HepG2 (cell line): ENCODE measurements around the gene CGGBP1. TPM values are rescaled to one million over a fixed set of nuclear protein-coding genes. Genes with fewer than 3 reads are reported as not detected.

ENCODE experiments used
- ATAC-seq: fragments of 200-7000 bp; cut with Tn5 transposase; 3 replicates; pipeline ENCODE4 v1.9.1; 2020; ENCODE audit warnings: mild to moderate bottlenecking, moderate library complexity
- BruUV-seq: library from RNA; stranded (reverse); fragments of 400-500 nt; replicated peaks from 2 replicates; lab custom pipeline; 2021; lab: Mats Ljungman, UMichigan
- CTCF ChIA-PET: fragments of 300-600 bp; formaldehyde crosslinking; extraction: SDS; loops from one replicate; lab custom pipeline; 2021; ENCODE audit warnings: low total read pairs, inconsistent platforms, low intra/inter-chr PET ratio; lab: Yijun Ruan, JAX
- POLR2A ChIA-PET: fragments of 350-600 bp; sonication (Branson Sonifier 250); formaldehyde crosslinking; loops from one replicate; lab custom pipeline; 2020; ENCODE audit warnings: antibody characterized with exemption, inconsistent platforms; lab: Yijun Ruan, JAX
- DNase-seq: peaks from one replicate; pipeline ENCODE4 v3.0.0-alpha.2; 2015; ENCODE audit warnings: low spot score
- FAIRE-seq: peaks from 3 replicates; lab custom pipeline; 2011; peaks lifted over from hg19 to GRCh38; lab: Jason Lieb, UNC
- H2AFZ ChIP-seq: one replicate; pipeline ENCODE4 v1.6.1; 2011; ENCODE audit warnings: low read length, inconsistent platforms
- H3K27ac ChIP-seq: fragments of 300-600 bp; 3 replicates; pipeline ENCODE4 v1.8.0; 2011; ENCODE audit warnings: mixed run types, mild to moderate bottlenecking, mixed read lengths, low read length, inconsistent platforms; ENCODE audit not compliant: insufficient read depth; ENCODE audit errors: extremely low read length
- H3K27me3 ChIP-seq, 2 experiments: fragments of 200-600 bp in 1 of 2; 2 replicates in 1 of 2; 3 replicates in 1 of 2; pipeline versions ENCODE4 v1.6.0 to v1.8.0; 2011; ENCODE audit warnings: low read length in 2 of 2, mild to moderate bottlenecking in 2 of 2, moderate library complexity in 2 of 2, inconsistent platforms in 1 of 2; ENCODE audit not compliant: insufficient read depth in 2 of 2, control insufficient read depth in 1 of 2
- H3K36me3 ChIP-seq, 2 experiments: fragments of 200-600 bp in 1 of 2; replicated peaks in 1 of 2; 2 replicates in 1 of 2; 3 replicates in 1 of 2; pipeline versions ENCODE4 v1.5.1 to v1.8.0; 2011; ENCODE audit warnings: low read length in 2 of 2, inconsistent platforms in 1 of 2; ENCODE audit not compliant: insufficient read depth in 2 of 2, control insufficient read depth in 1 of 2
- H3K4me1 ChIP-seq: 2 replicates; pipeline ENCODE4 v1.5.1; 2012; ENCODE audit warnings: low read length, inconsistent platforms; ENCODE audit not compliant: insufficient read depth
- H3K4me2 ChIP-seq: 2 replicates; pipeline ENCODE4 v1.6.0; 2011; ENCODE audit warnings: low read depth, low read length, inconsistent platforms
- H3K4me3 ChIP-seq, 3 experiments: fragments of 200-600 bp in 1 of 3; sonication (generic), shearing (Covaris generic) in 1 of 3; replicated peaks in 1 of 3; 2 replicates each; pipeline ENCODE4 v1.5.1; 2011 to 2016; ENCODE audit warnings: low read length in 3 of 3, inconsistent platforms in 2 of 3, low read depth in 2 of 3, mild to moderate bottlenecking in 2 of 3, control low read depth in 1 of 3, mixed read lengths in 1 of 3; ENCODE audit not compliant: insufficient read depth in 1 of 3
- H3K79me2 ChIP-seq: one replicate; pipeline ENCODE4 v1.6.1; 2011; ENCODE audit warnings: low read length, inconsistent platforms; ENCODE audit not compliant: insufficient read depth
- H3K9ac ChIP-seq: 2 replicates; pipeline ENCODE4 v1.6.0; 2011; ENCODE audit warnings: mild to moderate bottlenecking, low read depth, low read length, inconsistent platforms; ENCODE audit not compliant: insufficient read depth
- H3K9me3 ChIP-seq: 2 replicates; pipeline ENCODE4 v1.5.1; 2012; ENCODE audit warnings: mild to moderate bottlenecking, low read length
- H4K20me1 ChIP-seq: 2 replicates; pipeline ENCODE4 v1.6.0; 2011; ENCODE audit warnings: inconsistent platforms, mild to moderate bottlenecking, low read length, moderate library complexity; ENCODE audit not compliant: insufficient read depth
- ATF7 ChIP-seq, 2 experiments: fragments of 450-650 bp in 1 of 2; sonication (generic) in 1 of 2; formaldehyde crosslinking in 1 of 2; IDR thresholded peaks; 2 replicates each; pipeline versions ENCODE4 v1.4.0 to v1.6.1; 2016 to 2020; ENCODE audit warnings: antibody characterized with exemption in 1 of 2, mild to moderate bottlenecking in 1 of 2, missing genetic modification reagents in 1 of 2
- CEBPB ChIP-seq: IDR thresholded peaks from 2 replicates; pipeline ENCODE4 v1.6.1; 2011; ENCODE audit warnings: low read depth, low read length, improper control_type of control experiment, borderline replicate concordance
- CEBPG ChIP-seq: IDR thresholded peaks from 2 replicates; pipeline ENCODE4 v1.6.1; 2016
- CTCF ChIP-seq: sonication (generic); formaldehyde crosslinking; IDR thresholded peaks from 2 replicates; pipeline ENCODE4 v1.5.0; 2020; ENCODE audit warnings: mild to moderate bottlenecking, missing genetic modification reagents, moderate library complexity
- ELF3 ChIP-seq: IDR thresholded peaks from 2 replicates; pipeline ENCODE4 v1.6.1; 2016; ENCODE audit warnings: missing genetic modification reagents, missing compliant biosample characterization
- FOXA3 ChIP-seq: IDR thresholded peaks from 2 replicates; pipeline ENCODE4 v1.6.1; 2016; ENCODE audit warnings: missing genetic modification reagents, missing compliant biosample characterization
- GATAD2A ChIP-seq: IDR thresholded peaks from 2 replicates; pipeline ENCODE4 v1.6.1; 2016
- KLF16 ChIP-seq, 2 experiments: sonication (generic) in 1 of 2; formaldehyde crosslinking in 1 of 2; IDR thresholded peaks; 2 replicates each; pipeline versions ENCODE4 v1.6.1 to v1.8.0; 2016 to 2023; ENCODE audit warnings: missing genetic modification reagents in 2 of 2, missing compliant biosample characterization in 1 of 2
- MIXL1 ChIP-seq: IDR thresholded peaks from 2 replicates; pipeline ENCODE4 v1.6.1; 2016
- MLLT10 ChIP-seq: sonication (generic); formaldehyde crosslinking; IDR thresholded peaks from 2 replicates; pipeline ENCODE4 v1.4.0; 2020; ENCODE audit warnings: missing genetic modification reagents
- RAD21 ChIP-seq: fragments of 450-650 bp; formaldehyde crosslinking; IDR thresholded peaks from 2 replicates; pipeline ENCODE4 v1.5.0; 2020; ENCODE audit warnings: mild to moderate bottlenecking
- RXRA ChIP-seq: sonication (generic); formaldehyde crosslinking; IDR thresholded peaks from 2 replicates; pipeline ENCODE4 v1.5.1; 2020; ENCODE audit warnings: missing genetic modification reagents
- SMC3 ChIP-seq: IDR thresholded peaks from 2 replicates; pipeline ENCODE4 v1.6.1; 2011; ENCODE audit warnings: low read length, improper control_type of control experiment
- STAG1 ChIP-seq: sonication (generic); formaldehyde crosslinking; IDR thresholded peaks from 2 replicates; pipeline ENCODE4 v1.4.0; 2020; ENCODE audit warnings: missing genetic modification reagents
- ZNF253 ChIP-seq: sonication (generic); formaldehyde crosslinking; IDR thresholded peaks from 2 replicates; pipeline ENCODE4 v1.8.0; 2022; ENCODE audit warnings: mild to moderate bottlenecking, missing genetic modification reagents, borderline replicate concordance
- ZNF597 ChIP-seq: sonication (generic); formaldehyde crosslinking; IDR thresholded peaks from 2 replicates; pipeline ENCODE4 v1.5.0; 2020; ENCODE audit warnings: missing genetic modification reagents
- WGBS: methylation state at CpG from one replicate; pipeline ENCODE4 v1.1.6; 2017; ENCODE audit warnings: low lambda C conversion rate; 5-methylcytosine and 5-hydroxymethylcytosine counted together
- in situ Hi-C: cut with HindIII; loops from 2 replicates; pipeline ENCODE4 v1.10.0; 2017; ENCODE audit warnings: low pct_unique_long_range_greater_than_20kb; ENCODE audit not compliant: extremely low pct_ligation_motif_present
- intact Hi-C: fragments of 100-400 bp; cut with micrococcal nuclease; formaldehyde crosslinking; loops from one replicate; pipeline ENCODE4 v1.10.0; 2022; ENCODE audit not compliant: unreplicated experiment
- polyA plus RNA-seq, 8 experiments: library from polyadenylated mRNA; depleted of rRNA in 3 of 8; stranded (reverse) in 7 of 8; unstranded in 1 of 8; fragments of >200 nt; fragmentation: Illumina TruSeq in 4 of 8; extraction: Trizol in 4 of 8; gene quantifications; 2 replicates each; pipeline versions ENCODE4 v1.2.1 to v1.2.3, GENCODE V29; 2011 to 2016; ENCODE audit warnings: low read depth in 4 of 8, missing spikeins in 1 of 8, mixed read lengths in 1 of 8; ENCODE audit not compliant: insufficient read depth in 1 of 8
- total RNA-seq, 5 experiments: library from RNA; depleted of rRNA; stranded (reverse); fragments of >200 nt; fragmentation: Illumina TruSeq; extraction: Trizol; gene quantifications; 2 replicates each; pipeline ENCODE4 v1.2.3, GENCODE V29; 2016; ENCODE audit warnings: low read depth in 1 of 5

Gene CGGBP1
- total and polyA plus RNA-seq, 2 of the 13 experiments (the other 11 are each of a cell fraction or from before 2014, with no cell fraction given), result 38.9 to 47.0 TPM

GRCh38 chr3:88003115-88003755 lies 55.6 kb downstream of the CGGBP1 start:
- in situ Hi-C loops, result loop anchor here (10.0 to 25.0 kb wide), 2 partner anchors 238 to 691 kb away; no protein-coding TSS in a partner anchor
- CTCF ChIA-PET, result interaction anchor here (0.7 to 2.2 kb wide), 4 partner anchors 111 to 704 kb away, joined by 3 to 14 read pairs (median 6); no protein-coding TSS in a partner anchor

More at GRCh38 chr3:88003115-88003755, 55.6 kb downstream of the CGGBP1 start:
- H3K79me2 ChIP-seq, result no peaks in the 10 kb centered on the region
- H2AFZ ChIP-seq, result no peak overlapping the region
- FAIRE-seq (peak; percentile 60), ATAC-seq (peak; percentile 52; the same call in 2 of the 3 replicates), DNase-seq (peak; percentile 32)
- H3K9ac ChIP-seq, result no peak overlapping the region
- no peak overlapping the region for H3K4me3 ChIP-seq
- 0 out of 2 replicates have a peak, but pooled peaks have one; percentile 3 for TF ChIP-seq ATF7 (IDR thresholded peaks at IDR 0.05)
- TF ChIP-seq ATF7 (CRISPR knock-in tag; IDR thresholded peaks at IDR 0.05), result no peak
- peak; percentile 73 for TF ChIP-seq STAG1
- peak; percentile 77 for TF ChIP-seq CEBPG
- 0 out of 2 replicates have a peak, but pooled peaks have one; percentile 22 for TF ChIP-seq GATAD2A
- 0 out of 2 replicates have a peak, but pooled peaks have one; percentile 32 for TF ChIP-seq RAD21 (CRISPR knock-in tag)
- TF ChIP-seq ZNF253 (CRISPR knock-in tag), result no peak
- peak; percentile 89 for TF ChIP-seq CEBPB
- TF ChIP-seq CTCF (CRISPR knock-in tag), result peak; percentile 70
- no peak for TF ChIP-seq RXRA (CRISPR knock-in tag)
- no peak for TF ChIP-seq MLLT10 (CRISPR knock-in tag)
- 0 out of 4 replicates have a peak, but pooled peaks of 1 of the 2 experiments have one; percentile 35 for TF ChIP-seq KLF16 (CRISPR knock-in tag; IDR thresholded peaks at IDR 0.05)
- peak; percentile 65 for TF ChIP-seq SMC3
- TF ChIP-seq ZNF597 (CRISPR knock-in tag), result no peak
- peak; percentile 75; the same call in 1 of the 2 replicates for TF ChIP-seq ELF3 (CRISPR knock-in tag)
- TF ChIP-seq MIXL1 (CRISPR knock-in tag), result 0 out of 2 replicates have a peak, but pooled peaks have one; percentile 27
- TF ChIP-seq FOXA3 (CRISPR knock-in tag), result 0 out of 2 replicates have a peak, but pooled peaks have one; percentile 38
- H4K20me1 ChIP-seq, result no peaks in the 10 kb centered on the region
- no peaks in the 10 kb centered on the region for H3K9me3 ChIP-seq
- H3K4me1 ChIP-seq, result no peaks in the 10 kb centered on the region
- 4% methylated on average over 6 of the region's 6 CpGs for WGBS
- no peaks in the 10 kb centered on the region; a peak in 1 of 5 replicates for H3K27me3 ChIP-seq
- H3K27ac ChIP-seq, result no peak overlapping the region
- BruUV-seq, result no TSS peak
- no peak overlapping the region for H3K4me2 ChIP-seq
- H3K36me3 ChIP-seq, result no peaks in the 10 kb centered on the region
- intact Hi-C loops, result loop anchor here (1.0 to 10.0 kb wide), 5 partner anchors 101 to 738 kb away; no protein-coding TSS in a partner anchor
- POLR2A ChIA-PET, result no interaction called here
